Duodenal mucosa (tissue), 2 donors: ENCODE measurements around the gene GALM.
"Not testable (repeated sequence)": the region's sequence is repeated elsewhere in the genome, so short reads cannot be mapped to it uniquely, and the experiment has no call there.

ENCODE experiments used
- H3K27ac ChIP-seq: one replicate; pipeline ENCODE4 v1.7.0; 2013; ENCODE audit warnings: low read depth, low read length
- H3K27me3 ChIP-seq, 2 donors: one replicate each; pipeline ENCODE4 v1.7.0; 2013; ENCODE audit warnings: low read length in 2 of 2, control low read depth in 1 of 2; ENCODE audit not compliant: insufficient read depth in 2 of 2, control insufficient read depth in 1 of 2
- H3K36me3 ChIP-seq, 2 donors: one replicate each; pipeline ENCODE4 v1.7.0; 2013; ENCODE audit warnings: low read length in 2 of 2, control low read depth in 1 of 2; ENCODE audit not compliant: insufficient read depth in 2 of 2, control insufficient read depth in 1 of 2
- H3K4me1 ChIP-seq, 2 donors: one replicate each; pipeline ENCODE4 v1.7.0; 2013; ENCODE audit warnings: low read length in 2 of 2, control low read depth in 1 of 2; ENCODE audit not compliant: insufficient read depth in 2 of 2, control insufficient read depth in 1 of 2
- H3K4me3 ChIP-seq, 2 donors: one replicate each; pipeline ENCODE4 v1.7.0; 2013; ENCODE audit warnings: low read length in 2 of 2, low read depth in 1 of 2
- H3K9ac ChIP-seq, 2 donors: one replicate each; pipeline ENCODE4 v1.7.0; 2013; ENCODE audit warnings: low read length in 2 of 2, low read depth in 1 of 2
- H3K9me3 ChIP-seq, 2 donors: one replicate each; pipeline ENCODE4 v1.7.0; 2013; ENCODE audit warnings: low read length in 2 of 2, control low read depth in 1 of 2; ENCODE audit not compliant: control insufficient read depth in 1 of 2

The GALM gene

GRCh38 chr2:38632980-38633379, 32.9 kb upstream of the GALM start:
- no peak overlapping the region for H3K27ac ChIP-seq
- no peaks in the 10 kb centered on the region for H3K4me1 ChIP-seq
- no peaks in the 10 kb centered on the region for H3K36me3 ChIP-seq
- no peak overlapping the region for H3K4me3 ChIP-seq
- no peaks in the 10 kb centered on the region for H3K9me3 ChIP-seq
- no peaks in the 10 kb centered on the region for H3K27me3 ChIP-seq
- H3K9ac ChIP-seq: no peak overlapping the region

- H3K4me1 ChIP-seq: no peaks in the 10 kb centered on the region
- no peaks in the 10 kb centered on the region for H3K36me3 ChIP-seq
- H3K4me3 ChIP-seq: no peak overlapping the region
- no peak overlapping the region for H3K27ac ChIP-seq
- H3K27me3 ChIP-seq: no peaks in the 10 kb centered on the region
- no peaks in the 10 kb centered on the region for H3K9me3 ChIP-seq
- H3K9ac ChIP-seq: no peak overlapping the region
Measured at GRCh38 chr2:38633895-38634294, 32.0 kb upstream of the GALM start.

- Histone ChIP-seq H3K4me3 (no peak overlapping the region), H3K27ac (no peak overlapping the region)
Measured at GRCh38 chr2:38634684-38635083, 31.2 kb upstream of the GALM start.

GRCh38 chr2:38635139-38635538, 30.8 kb upstream of the GALM start:
- Histone ChIP-seq H3K27me3 (no peaks in the 10 kb centered on the region), H3K9me3 (no peaks in the 10 kb centered on the region), H3K4me1 (no peaks in the 10 kb centered on the region), H3K36me3 (no peaks in the 10 kb centered on the region), H3K4me3 (no peak overlapping the region), H3K27ac (no peak overlapping the region), H3K9ac (no peak overlapping the region)

More at GRCh38 chr2:38634684-38635083, 31.2 kb upstream of the GALM start:
- H3K9ac ChIP-seq: no peak overlapping the region
- H3K4me1 ChIP-seq: no peaks in the 10 kb centered on the region
- H3K36me3 ChIP-seq: no peaks in the 10 kb centered on the region
- no peaks in the 10 kb centered on the region for H3K9me3 ChIP-seq
- H3K27me3 ChIP-seq: no peaks in the 10 kb centered on the region

- H3K9me3 ChIP-seq: no peaks in the 10 kb centered on the region
- no peaks in the 10 kb centered on the region for H3K36me3 ChIP-seq
- no peak overlapping the region for H3K27ac ChIP-seq
- H3K9ac ChIP-seq: no peak overlapping the region
- H3K27me3 ChIP-seq: no peaks in the 10 kb centered on the region
- H3K4me3 ChIP-seq: no peak overlapping the region
- H3K4me1 ChIP-seq: no peaks in the 10 kb centered on the region
Measured at GRCh38 chr2:38636069-38636468, 29.8 kb upstream of the GALM start.

GRCh38 chr2:38642373-38643017, 23.4 kb upstream of the GALM start:
- H3K9ac ChIP-seq, H3K9me3 ChIP-seq, H3K27ac ChIP-seq, H3K4me3 ChIP-seq, H3K27me3 ChIP-seq, H3K4me1 ChIP-seq, H3K36me3 ChIP-seq: not testable (repeated sequence)

- Histone ChIP-seq H3K9ac (no peak overlapping the region), H3K4me3 (no peak overlapping the region), H3K27me3 (no peaks in the 10 kb centered on the region), H3K9me3 (no peaks in the 10 kb centered on the region), H3K4me1 (peaks cover 0 to 4% of the 10 kb centered on the region in 2 donors), H3K27ac (no peak overlapping the region), H3K36me3 (no peaks in the 10 kb centered on the region)
Measured at GRCh38 chr2:38643021-38643671, 22.8 kb upstream of the GALM start.

GRCh38 chr2:38643683-38644511, 22.0 kb upstream of the GALM start:
- not testable (repeated sequence) for H3K9me3 ChIP-seq, H3K27ac ChIP-seq, H3K9ac ChIP-seq, H3K36me3 ChIP-seq, H3K4me1 ChIP-seq, H3K4me3 ChIP-seq, H3K27me3 ChIP-seq

- Histone ChIP-seq H3K4me3 (no peak overlapping the region), H3K27ac (no peak overlapping the region), H3K9ac (no peak overlapping the region), H3K36me3 (no peaks in the 10 kb centered on the region), H3K9me3 (no peaks in the 10 kb centered on the region), H3K4me1 (peaks cover 6 to 13% of the 10 kb centered on the region in 2 donors), H3K27me3 (no peaks in the 10 kb centered on the region)
Measured at GRCh38 chr2:38648107-38648761, 17.7 kb upstream of the GALM start.
